ENCODE results near the gene NVL.
A peak's percentile ranks its signal among the peaks of the same experiment; 100 is the strongest.
"Not testable (repeated sequence)": the region's sequence is repeated elsewhere in the genome, so short reads cannot be mapped to it uniquely, and the experiment has no call there.

NVL gene

GRCh38 chr1:224234017-224234416 is 96.0 kb downstream of the NVL start:
- no peak for DNase-seq (ENCODE audit: low read depth)

GRCh38 chr1:224226849-224227502 is 103.0 kb downstream of the NVL start:
- DNase-seq (ENCODE audit: low read depth): no peak

- DNase-seq (ENCODE audit: low read depth): peak; percentile 81
Measured at GRCh38 chr1:224223819-224224714, 105.9 kb downstream of the NVL start.

GRCh38 chr1:224219612-224220059 is 110.3 kb downstream of the NVL start:
- DNase-seq (ENCODE audit: low read depth): no peak

- DNase-seq (ENCODE audit: low read depth): no peak
Measured at GRCh38 chr1:224219011-224219611, 110.9 kb downstream of the NVL start.

GRCh38 chr1:224217655-224218623 is 112.0 kb downstream of the NVL start:
- DNase-seq (ENCODE audit: low read depth): no peak

GRCh38 chr1:224216382-224216781 is 113.6 kb downstream of the NVL start:
- DNase-seq (ENCODE audit: low read depth): no peak

GRCh38 chr1:224213438-224214119 is 116.4 kb downstream of the NVL start:
- DNase-seq (ENCODE audit: low read depth): no peak

GRCh38 chr1:224212618-224213061 is 117.3 kb downstream of the NVL start:
- DNase-seq (ENCODE audit: low read depth): no peak

GRCh38 chr1:224211206-224211962 is 118.6 kb downstream of the NVL start:
- DNase-seq (ENCODE audit: low read depth): peak; percentile 61

GRCh38 chr1:224205931-224206538 is 123.9 kb downstream of the NVL start:
- DNase-seq (ENCODE audit: low read depth): not testable (repeated sequence)

- peak; percentile 84 for DNase-seq (ENCODE audit: low read depth)
Measured at GRCh38 chr1:224205438-224205840, 124.5 kb downstream of the NVL start.

- DNase-seq (ENCODE audit: low read depth): peak; percentile 87
Measured at GRCh38 chr1:224203243-224204016, 126.5 kb downstream of the NVL start.

GRCh38 chr1:224201853-224202252 is 128.1 kb downstream of the NVL start:
- no peak for DNase-seq (ENCODE audit: low read depth)

- DNase-seq (ENCODE audit: low read depth): no peak
Measured at GRCh38 chr1:224201383-224201782, 128.6 kb downstream of the NVL start.

GRCh38 chr1:224199679-224200078 is 130.3 kb downstream of the NVL start:
- DNase-seq (ENCODE audit: low read depth): no peak

- DNase-seq (ENCODE audit: low read depth): no peak
Measured at GRCh38 chr1:224198572-224198971, 131.4 kb downstream of the NVL start.

GRCh38 chr1:224196813-224197600 is 133.0 kb downstream of the NVL start:
- peak; percentile 23 for DNase-seq (ENCODE audit: low read depth)

Measured in EH (cell line).